Measurements from ENCODE around the gene TNFAIP8.
A peak's percentile ranks its signal among the peaks of the same experiment; 100 is the strongest.

Gene TNFAIP8

DNA sequence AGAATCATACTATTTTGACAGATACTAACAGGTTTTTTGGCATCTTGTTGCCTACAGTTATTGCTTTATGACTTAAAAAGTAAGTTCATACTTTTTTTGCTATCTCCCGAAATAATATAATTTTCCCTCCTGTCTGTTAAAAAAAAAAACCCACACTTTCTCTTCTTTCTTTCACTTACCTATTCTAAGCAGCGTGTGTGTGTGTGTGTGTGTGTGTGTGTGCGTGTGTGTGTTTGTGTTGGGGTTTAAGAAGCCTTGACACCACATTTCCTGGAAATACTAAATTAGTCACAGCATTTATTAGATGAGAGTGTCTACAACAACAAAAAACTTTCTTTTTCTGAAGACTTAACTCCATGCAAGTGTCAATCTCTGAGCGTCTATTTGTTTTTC, 12.4 kb downstream of the TNFAIP8 start:
- no peak for DNase-seq (ENCODE audit: low read depth)

DNA sequence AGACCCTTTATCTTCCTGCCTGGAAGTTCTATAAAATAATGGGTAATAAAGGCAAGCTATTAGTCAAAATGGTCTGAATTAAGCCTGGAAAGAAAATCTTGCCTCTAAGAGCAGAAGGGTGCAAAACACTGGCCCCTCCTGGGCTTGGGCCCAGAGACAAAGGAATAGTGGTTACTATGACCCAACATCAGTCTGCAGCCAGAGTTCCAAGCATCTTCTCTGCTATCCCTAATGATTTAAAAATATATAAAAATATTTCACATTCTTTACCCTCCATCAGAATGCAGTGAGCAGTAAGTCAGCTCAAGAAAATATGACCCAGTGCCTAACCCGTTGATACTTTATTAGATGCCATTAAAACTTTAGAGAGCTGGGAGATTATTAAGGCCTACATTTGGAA, 14.7 kb downstream of the TNFAIP8 start:
- DNase-seq (ENCODE audit: low read depth): no peak

GRCh38 chr5:119371146-119371545, 15.3 kb downstream of the TNFAIP8 start:
- no peak for DNase-seq (ENCODE audit: low read depth)

DNA sequence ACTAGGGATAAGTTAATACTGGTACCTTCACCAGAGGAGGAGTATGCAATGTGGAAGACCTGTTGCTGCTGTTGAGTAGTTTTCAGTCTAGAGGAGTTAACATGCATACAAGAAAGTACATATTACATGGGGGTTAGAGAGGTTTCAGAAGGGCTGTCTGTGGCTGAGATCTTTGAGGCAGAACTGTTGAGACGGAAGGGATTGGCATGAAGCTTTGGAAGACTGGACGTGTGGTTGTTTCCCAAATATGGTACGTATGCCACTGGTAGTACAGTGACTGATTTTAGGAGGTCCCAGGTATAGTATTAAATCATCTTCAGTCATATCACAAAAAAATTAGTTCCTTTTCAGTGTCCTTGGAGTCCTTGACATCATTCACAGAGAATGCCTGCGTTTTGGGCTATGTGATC, 17.6 kb downstream of the TNFAIP8 start:
- no peak for DNase-seq (ENCODE audit: low read depth)

GRCh38 chr5:119374901-119375300, 19.1 kb downstream of the TNFAIP8 start:
- no peak for DNase-seq (ENCODE audit: low read depth)

GRCh38 chr5:119377066-119377465, 21.2 kb downstream of the TNFAIP8 start:
- no peak for DNase-seq (ENCODE audit: low read depth)

- DNase-seq (ENCODE audit: low read depth): no peak
Observed at GRCh38 chr5:119378075-119378700, 22.4 kb downstream of the TNFAIP8 start.

GRCh38 chr5:119379096-119379495, 23.3 kb downstream of the TNFAIP8 start:
- no peak for DNase-seq (ENCODE audit: low read depth)

DNA sequence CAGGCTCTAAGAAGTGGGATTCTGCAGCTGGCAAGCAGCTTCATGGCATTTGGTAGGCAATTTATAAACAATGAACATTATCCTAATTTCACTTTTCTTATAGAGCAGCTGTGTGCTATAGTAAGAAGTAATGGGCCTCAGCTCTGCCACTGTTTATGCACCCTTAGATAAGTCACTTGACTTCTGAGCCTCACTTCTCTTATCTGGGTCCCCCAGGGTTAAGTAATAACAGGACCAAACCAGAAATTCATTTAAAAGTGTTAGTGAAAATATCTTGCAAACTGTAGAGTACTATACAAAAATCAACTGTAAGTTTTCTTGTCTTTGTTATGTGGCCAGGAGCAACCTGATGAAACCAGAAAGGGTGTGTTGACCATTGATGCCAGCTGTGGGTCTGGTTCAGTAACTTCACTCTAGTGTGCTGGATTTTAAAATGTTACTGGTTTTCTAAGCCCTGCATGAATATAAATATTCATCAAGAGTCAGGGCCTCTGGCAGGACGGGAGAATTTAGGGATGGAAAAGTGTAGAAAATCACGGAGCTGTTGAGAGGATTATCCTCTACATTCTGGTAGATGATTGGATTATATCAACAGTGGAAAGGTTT, 24.2 kb downstream of the TNFAIP8 start:
- DNase-seq (ENCODE audit: low read depth): no peak

- peak; percentile 87 for DNase-seq (ENCODE audit: low read depth)
Observed at GRCh38 chr5:119382169-119382568, 26.4 kb downstream of the TNFAIP8 start.

- DNase-seq (ENCODE audit: low read depth): no peak
Observed at GRCh38 chr5:119383008-119383407, 27.2 kb downstream of the TNFAIP8 start.

GRCh38 chr5:119385136-119385535, 29.3 kb downstream of the TNFAIP8 start:
- DNase-seq (ENCODE audit: low read depth): no peak

DNA sequence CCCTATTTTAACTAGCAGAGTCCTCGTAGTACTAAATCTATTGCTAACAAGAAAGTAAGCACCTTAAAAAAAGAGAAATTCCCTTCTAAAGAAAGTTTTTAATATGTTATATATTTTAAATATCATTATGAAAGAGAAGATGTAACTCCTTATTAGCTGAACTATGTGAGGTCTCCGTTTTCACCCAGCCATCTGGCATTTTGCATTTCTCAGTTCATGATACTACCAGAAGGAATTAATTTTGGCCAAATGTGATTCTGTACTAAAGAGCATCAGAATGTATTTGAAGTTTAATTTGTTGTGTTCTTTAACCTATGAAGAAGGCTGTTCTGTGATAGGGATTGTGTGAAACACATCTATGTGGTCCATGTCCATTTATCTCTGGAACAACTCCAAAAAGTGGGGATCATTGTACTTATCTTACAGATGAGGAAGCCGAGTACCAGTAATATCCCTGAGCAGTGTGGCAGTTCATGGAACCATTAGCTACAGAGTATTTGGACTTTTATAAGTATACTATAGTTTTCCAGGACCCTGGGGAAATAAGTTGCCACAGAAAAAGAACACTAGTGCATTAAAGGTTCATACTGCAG, 29.8 kb downstream of the TNFAIP8 start:
- no peak for DNase-seq (ENCODE audit: low read depth)

DNA sequence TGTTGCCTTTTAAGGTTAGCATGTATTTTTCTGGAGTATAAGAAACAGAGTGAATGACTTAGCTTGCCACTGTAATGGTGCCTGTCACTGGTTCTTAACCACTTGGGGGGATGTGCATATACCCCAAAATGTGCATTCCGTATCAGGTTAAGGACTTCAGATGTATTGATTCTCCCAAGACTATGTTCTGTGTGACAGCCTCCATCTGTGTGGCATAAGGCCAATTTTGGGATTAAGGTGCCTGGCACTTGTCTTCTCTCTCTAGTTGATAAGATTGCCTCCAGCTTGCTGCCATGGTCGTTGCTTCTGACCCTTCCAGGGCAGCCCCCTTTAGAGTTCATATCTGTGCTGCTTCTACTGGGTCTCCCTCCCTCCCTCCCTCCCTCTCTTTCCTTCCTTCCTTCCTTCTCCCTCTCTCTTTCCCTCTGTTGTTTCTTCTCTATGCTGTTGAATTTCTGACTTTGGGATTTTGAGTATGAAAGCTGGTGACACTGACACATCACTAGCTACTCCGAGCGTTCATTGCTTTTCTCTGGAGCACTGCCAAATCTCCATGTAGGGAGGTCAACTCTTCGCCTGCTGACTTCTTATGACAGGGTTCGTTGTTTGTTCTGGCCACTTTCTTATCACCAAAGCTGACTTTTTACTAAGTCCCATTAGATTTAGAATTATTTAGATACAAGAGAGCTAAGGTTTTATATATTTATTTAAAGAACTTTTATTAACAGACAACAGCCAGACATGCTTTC, 31.0 kb downstream of the TNFAIP8 start:
- DNase-seq (ENCODE audit: low read depth): peak; percentile 40

GRCh38 chr5:119387945-119388618, 32.3 kb downstream of the TNFAIP8 start:
- no peak for DNase-seq (ENCODE audit: low read depth)

DNA sequence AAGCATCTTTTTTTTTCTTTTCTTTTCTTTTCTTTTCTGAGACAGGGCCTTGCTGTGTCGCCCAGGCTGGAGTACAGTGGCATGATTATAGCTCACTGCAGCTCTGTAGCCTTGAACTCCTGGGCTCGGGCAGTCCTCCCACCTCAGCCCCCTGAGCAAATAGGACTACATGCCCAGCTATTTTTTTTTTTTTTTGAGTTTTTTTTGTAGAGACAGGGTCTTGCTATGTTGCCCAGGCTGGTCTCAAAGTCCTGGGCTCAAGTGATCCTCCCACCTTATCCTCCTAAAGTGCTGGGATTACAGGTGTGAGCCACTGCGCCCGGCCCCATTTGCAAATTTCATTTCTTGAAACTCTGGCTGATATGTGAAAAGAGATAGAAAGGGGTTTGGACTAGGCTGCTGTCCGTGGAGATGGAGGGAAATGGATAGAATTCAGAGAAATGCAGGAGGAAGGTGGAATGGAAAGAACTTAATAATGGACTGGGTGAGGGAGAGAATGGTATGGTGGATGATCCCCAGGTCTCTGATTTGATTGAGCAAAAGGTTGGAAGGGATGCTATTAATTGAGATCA, 32.9 kb downstream of the TNFAIP8 start:
- no peak for DNase-seq (ENCODE audit: low read depth)

GRCh38 chr5:119389288-119390030, 33.6 kb downstream of the TNFAIP8 start:
- peak; percentile 85 for DNase-seq (ENCODE audit: low read depth)

DNA sequence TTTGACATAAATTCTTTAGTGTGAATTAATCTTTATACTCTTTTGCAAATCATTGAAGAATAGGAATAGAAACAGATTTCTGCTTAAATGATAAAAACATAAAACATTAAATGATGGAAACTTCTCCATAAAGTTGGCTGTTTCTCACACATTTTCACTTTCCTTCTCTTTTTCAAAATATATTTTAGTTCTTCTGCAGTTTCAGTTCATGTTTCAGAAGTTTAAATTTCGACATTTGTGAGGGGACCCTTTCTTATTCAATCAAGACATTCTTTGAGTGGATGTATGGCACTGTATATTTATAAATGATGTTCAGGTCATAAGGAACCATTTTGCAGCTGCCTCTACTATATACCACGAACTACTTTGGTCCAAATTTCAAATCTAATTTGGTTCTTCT, 34.6 kb downstream of the TNFAIP8 start:
- no peak for DNase-seq (ENCODE audit: low read depth)

DNA sequence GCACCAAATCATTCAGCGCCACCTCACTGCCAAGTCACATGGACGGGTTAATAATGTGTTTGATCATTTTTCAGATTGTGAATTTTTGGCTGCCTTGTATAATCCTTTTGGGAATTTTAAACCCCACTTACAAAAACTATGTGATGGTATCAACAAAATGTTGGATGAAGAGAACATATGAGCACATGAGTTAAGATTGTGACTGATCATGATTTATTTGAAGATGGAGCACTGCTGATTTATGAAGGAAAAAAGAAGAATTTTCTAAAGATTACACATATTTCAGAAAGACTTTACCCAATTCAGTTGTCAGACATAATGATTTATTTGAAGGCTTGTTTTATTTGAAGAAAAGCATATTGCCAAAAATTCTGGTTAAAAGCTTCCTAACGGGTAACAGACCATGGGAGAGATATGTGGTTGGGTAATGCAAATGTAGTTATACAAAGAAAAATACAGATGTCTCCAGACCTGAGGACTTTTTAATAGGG, 37.4 kb downstream of the TNFAIP8 start:
- DNase-seq (ENCODE audit: low read depth): peak; percentile 89

GRCh38 chr5:119393746-119394145, 37.9 kb downstream of the TNFAIP8 start:
- DNase-seq (ENCODE audit: low read depth): peak; percentile 69
